Measurements from ENCODE around the gene RNPS1.

RNPS1 gene

GRCh38 chr16:2211923-2212347 lies 56.0 kb downstream of the RNPS1 start:
- DNase-seq, result no peak

- DNase-seq, result no peak
Measured at GRCh38 chr16:2210386-2211365, 57.2 kb downstream of the RNPS1 start, which contains the start of gene BRICD5. TSS of gene BRICD5 (minus strand) at chr16:2210863. CDS start at chr16:2210833, 30 bp downstream.

GRCh38 chr16:2210009-2210332 lies 58.0 kb downstream of the RNPS1 start:
- DNase-seq, result no peak

GRCh38 chr16:2209258-2210008 lies 58.5 kb downstream of the RNPS1 start:
- DNase-seq, result no peak

GRCh38 chr16:2208772-2209171 lies 59.2 kb downstream of the RNPS1 start:
- DNase-seq, result no peak

- no peak for DNase-seq
Measured at GRCh38 chr16:2208308-2208707, 59.6 kb downstream of the RNPS1 start.

GRCh38 chr16:2207872-2208271 lies 60.1 kb downstream of the RNPS1 start:
- no peak for DNase-seq

GRCh38 chr16:2206780-2207433 lies 61.0 kb downstream of the RNPS1 start:
- DNase-seq, result no peak

GRCh38 chr16:2206420-2206779 lies 61.5 kb downstream of the RNPS1 start:
- no peak for DNase-seq

- no peak for DNase-seq
Measured at GRCh38 chr16:2205967-2206313, 62.0 kb downstream of the RNPS1 start.

- DNase-seq, result peak; percentile 91 to 93
Measured at GRCh38 chr16:2205104-2205966, 62.6 kb downstream of the RNPS1 start, which contains the start of gene MLST8. TSS of gene MLST8 (plus strand) at chr16:2205454. CDS start at chr16:2206086, 632 bp downstream.

- DNase-seq, result no peak
Measured at GRCh38 chr16:2204416-2205103, 63.4 kb downstream of the RNPS1 start.

Data from CD4-positive, alpha-beta T cell treated with Interleukin-1 beta for 1 hour (primary cell).